Measurements from ENCODE around the gene STAM2. TPM values are rescaled to one million over a fixed set of nuclear protein-coding genes. Genes with fewer than 3 reads are reported as not detected.
"Not testable (repeated sequence)": the region's sequence is repeated elsewhere in the genome, so short reads cannot be mapped to it uniquely, and the experiment has no call there.

The STAM2 gene
- total and polyA plus RNA-seq, 3 experiments from 2014 or later, result 3.7 to 19.8 (median 19.6) TPM

DNA sequence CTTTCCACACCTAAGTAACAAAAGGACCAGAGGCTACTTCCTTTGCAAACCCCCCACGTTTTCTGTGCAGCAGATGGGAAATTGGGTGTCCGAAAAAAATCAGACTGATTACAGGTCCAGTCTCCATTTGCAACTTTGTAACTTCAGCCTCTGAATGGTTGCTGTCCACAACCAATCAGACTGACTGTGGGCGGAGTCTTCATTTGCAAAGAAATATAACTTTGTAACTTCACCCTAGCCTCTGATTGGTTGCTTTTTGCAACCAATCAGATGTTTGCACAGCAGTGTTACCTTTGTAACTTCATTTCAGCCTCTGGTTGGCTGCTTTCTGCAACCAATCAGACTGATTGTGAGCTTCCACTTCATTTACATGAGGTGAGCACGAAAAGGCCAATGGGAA, 48.9 kb downstream of the STAM2 start:
- Mint-ChIP-seq H3K4me1 (peaks cover 4 to 8% (median 5%) of the 10 kb centered on the region in 3 donors), H3K9me3 (no peaks in the 10 kb centered on the region), H3K27ac (no peak overlapping the region), H3K27me3 (no peaks in the 10 kb centered on the region), H3K4me3 (no peak overlapping the region), H3K36me3 (peaks cover 4 to 60% (median 11%) of the 10 kb centered on the region in 3 donors)
- no peak for DNase-seq
- Histone ChIP-seq H3K27ac (ENCODE audit: low read depth, low read length) (no peak overlapping the region), H3K36me3 (ENCODE audit: insufficient read depth, low read length) (peaks cover 5% of the 10 kb centered on the region), H3K4me1 (ENCODE audit: insufficient read depth, low read length) (no peaks in the 10 kb centered on the region), H3K27me3 (ENCODE audit: insufficient read depth, low read length, poor library complexity, severe bottlenecking) (no peaks in the 10 kb centered on the region), H3K9me3 (ENCODE audit: low read length) (no peaks in the 10 kb centered on the region), H3K4me3 (ENCODE audit: low read length) (no peak overlapping the region)
- ChIA-PET CTCF (no interaction called here), POLR2A (no interaction called here)

DNA sequence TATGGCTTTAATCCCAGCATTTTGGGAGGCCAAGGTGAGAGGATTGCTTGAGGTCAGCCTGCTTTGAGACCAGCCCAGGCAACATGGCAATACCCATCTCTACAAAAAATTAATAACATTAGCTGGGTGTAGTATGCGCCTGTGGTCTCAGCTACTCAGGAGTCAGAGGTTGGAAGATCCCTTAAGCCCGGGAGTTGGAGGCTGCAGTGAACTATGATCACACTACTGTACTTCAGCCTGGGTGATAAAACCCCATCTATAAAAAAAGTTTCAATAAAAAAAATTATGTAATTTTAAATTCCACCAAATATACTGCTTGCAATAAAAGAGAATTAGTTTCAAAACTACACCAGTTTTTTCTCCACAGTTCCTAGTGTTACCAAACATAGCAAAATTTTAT, 53.4 kb downstream of the STAM2 start:
- H3K9me3 ChIP-seq (ENCODE audit: low read length), result no peaks in the 10 kb centered on the region
- ChIA-PET CTCF (interaction anchor here (0.7 kb wide), 1 partner anchor 15 kb away, joined by 3 read pairs; no protein-coding TSS in a partner anchor), POLR2A (no interaction called here)
- H3K27ac ChIP-seq (ENCODE audit: low read depth, low read length), result no peak overlapping the region
- H3K4me3 Mint-ChIP-seq, result no peak overlapping the region
- DNase-seq, result no peak
- peaks cover 5% of the 10 kb centered on the region for H3K36me3 ChIP-seq (ENCODE audit: insufficient read depth, low read length)
- H3K27me3 Mint-ChIP-seq, result no peaks in the 10 kb centered on the region
- H3K4me1 ChIP-seq (ENCODE audit: insufficient read depth, low read length), result no peaks in the 10 kb centered on the region
- no peaks in the 10 kb centered on the region for H3K9me3 Mint-ChIP-seq
- H3K4me1 Mint-ChIP-seq, result peaks cover 2 to 3% (median 3%) of the 10 kb centered on the region in 3 donors
- no peak overlapping the region for H3K4me3 ChIP-seq (ENCODE audit: low read length)
- peaks cover 4 to 58% (median 12%) of the 10 kb centered on the region in 3 donors for H3K36me3 Mint-ChIP-seq
- no peaks in the 10 kb centered on the region for H3K27me3 ChIP-seq (ENCODE audit: insufficient read depth, low read length, poor library complexity, severe bottlenecking)
- H3K27ac Mint-ChIP-seq, result peak overlapping the region in 1 of 8 donors; percentile 50

DNA sequence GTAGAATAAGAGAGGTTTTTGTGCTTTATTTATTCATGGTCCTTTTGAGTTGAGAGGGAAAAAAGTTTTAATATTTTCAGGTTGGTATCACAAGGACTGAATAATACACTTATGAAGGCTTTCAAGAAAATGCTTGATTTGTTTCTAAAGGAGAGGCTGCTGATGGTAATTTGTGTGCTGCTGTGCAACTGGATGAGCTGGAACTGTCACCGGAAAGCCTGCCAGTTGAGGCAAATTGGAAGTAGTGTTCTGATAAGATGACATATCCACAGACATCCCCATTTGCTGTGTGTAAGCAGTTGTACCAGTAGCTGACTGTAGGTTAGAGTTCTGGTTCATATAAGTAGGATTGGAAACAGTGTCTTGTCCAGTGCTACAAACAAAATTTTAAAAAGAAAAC, 55.1 kb downstream of the STAM2 start:
- Histone ChIP-seq H3K27me3 (ENCODE audit: insufficient read depth, low read length, poor library complexity, severe bottlenecking) (no peaks in the 10 kb centered on the region), H3K4me1 (ENCODE audit: insufficient read depth, low read length) (no peaks in the 10 kb centered on the region), H3K27ac (ENCODE audit: low read depth, low read length) (no peak overlapping the region), H3K36me3 (ENCODE audit: insufficient read depth, low read length) (peaks cover 5% of the 10 kb centered on the region), H3K4me3 (ENCODE audit: low read length) (no peak overlapping the region), H3K9me3 (ENCODE audit: low read length) (no peaks in the 10 kb centered on the region)
- Mint-ChIP-seq H3K36me3 (peaks cover 2 to 54% (median 10%) of the 10 kb centered on the region in 3 donors), H3K4me3 (no peak overlapping the region), H3K4me1 (no peaks in the 10 kb centered on the region), H3K9me3 (no peaks in the 10 kb centered on the region), H3K27ac (no peak overlapping the region), H3K27me3 (no peaks in the 10 kb centered on the region)
- no peak for DNase-seq
- CTCF ChIA-PET, result no interaction called here
- POLR2A ChIA-PET, result no interaction called here

DNA sequence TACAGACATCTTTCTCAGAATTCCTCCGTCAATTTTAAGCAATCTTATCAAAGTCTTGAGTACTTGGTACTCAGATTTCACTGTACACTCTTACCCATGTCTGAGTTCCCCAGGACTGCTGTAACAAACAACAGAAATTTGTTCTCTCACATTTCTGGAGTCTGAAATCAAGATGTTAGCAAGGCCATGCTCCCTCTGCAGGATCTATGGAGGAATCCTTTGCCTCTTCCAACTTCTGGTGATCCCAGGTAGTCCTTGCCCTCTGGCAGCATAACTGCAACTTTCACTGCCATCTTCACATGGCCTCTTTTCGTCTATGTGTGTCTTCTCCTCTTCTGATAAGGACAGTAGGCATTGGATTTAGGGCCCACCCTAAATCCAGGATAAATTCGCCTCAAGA, 59.6 kb downstream of the STAM2 start:
- Mint-ChIP-seq H3K27ac (peak overlapping the region in 1 of 8 donors; percentile 10), H3K4me3 (no peak overlapping the region), H3K36me3 (peaks cover 0 to 20% (median 5%) of the 10 kb centered on the region in 3 donors), H3K9me3 (no peaks in the 10 kb centered on the region), H3K4me1 (no peaks in the 10 kb centered on the region), H3K27me3 (no peaks in the 10 kb centered on the region)
- Histone ChIP-seq H3K4me1 (ENCODE audit: insufficient read depth, low read length) (no peaks in the 10 kb centered on the region), H3K4me3 (ENCODE audit: low read length) (no peak overlapping the region), H3K36me3 (ENCODE audit: insufficient read depth, low read length) (no peaks in the 10 kb centered on the region), H3K27me3 (ENCODE audit: insufficient read depth, low read length, poor library complexity, severe bottlenecking) (no peaks in the 10 kb centered on the region), H3K9me3 (ENCODE audit: low read length) (no peaks in the 10 kb centered on the region), H3K27ac (ENCODE audit: low read depth, low read length) (no peak overlapping the region)
- ChIA-PET POLR2A (no interaction called here), CTCF (no interaction called here)
- DNase-seq, result no peak

DNA sequence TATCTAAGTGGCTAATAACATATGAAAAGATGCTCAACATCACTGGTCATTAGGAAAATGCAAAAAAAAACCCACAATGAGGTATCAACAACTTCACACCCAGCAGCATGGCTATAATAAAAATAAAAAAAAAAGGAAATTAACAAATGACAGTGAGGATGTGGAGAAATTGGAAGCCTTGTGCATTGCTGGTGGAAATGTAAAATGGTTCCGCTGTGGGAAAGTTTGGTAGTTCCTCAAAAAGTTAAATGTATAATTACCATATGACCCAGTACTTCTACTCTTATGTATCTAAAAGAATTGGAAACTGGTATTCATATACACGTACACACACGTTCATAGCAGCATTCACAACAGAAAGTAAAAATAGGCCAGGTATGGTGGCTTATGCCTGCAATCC, 61.2 kb downstream of the STAM2 start:
- H3K27ac Mint-ChIP-seq, result no peak overlapping the region
- H3K27me3 ChIP-seq (ENCODE audit: insufficient read depth, low read length, poor library complexity, severe bottlenecking), result no peaks in the 10 kb centered on the region

DNA sequence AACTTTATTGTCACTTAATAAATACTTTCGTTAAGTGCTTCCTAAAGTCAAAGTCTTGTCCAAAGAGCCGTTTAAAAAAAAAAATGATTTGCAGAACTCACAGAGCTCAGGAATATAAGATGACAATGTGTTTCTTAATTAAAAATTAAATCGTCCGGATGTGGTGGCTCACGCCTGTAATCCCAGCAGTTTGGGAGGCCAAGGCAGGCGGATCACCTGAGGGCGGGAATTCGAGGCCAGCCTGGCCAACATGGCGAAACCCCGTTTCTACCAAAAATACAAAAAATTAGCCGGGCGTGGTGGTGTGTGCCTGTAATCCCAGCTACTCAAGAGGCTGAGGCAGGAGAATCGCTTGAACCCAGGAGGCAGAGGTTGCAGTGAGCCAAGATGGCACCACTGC, 68.4 kb downstream of the STAM2 start:
- H3K27me3 Mint-ChIP-seq; POLR2A ChIA-PET; H3K36me3 Mint-ChIP-seq; H3K4me3 ChIP-seq (ENCODE audit: low read length); H3K4me3 Mint-ChIP-seq; H3K9me3 Mint-ChIP-seq; DNase-seq; H3K27ac Mint-ChIP-seq; H3K36me3 ChIP-seq (ENCODE audit: insufficient read depth, low read length); H3K27ac ChIP-seq (ENCODE audit: low read depth, low read length); H3K4me1 ChIP-seq (ENCODE audit: insufficient read depth, low read length); H3K9me3 ChIP-seq (ENCODE audit: low read length); H3K4me1 Mint-ChIP-seq; H3K27me3 ChIP-seq (ENCODE audit: insufficient read depth, low read length, poor library complexity, severe bottlenecking): not testable (repeated sequence)
- CTCF ChIA-PET, result interaction anchor here (0.7 kb wide), 1 partner anchor 14 kb away, joined by 3 read pairs; no protein-coding TSS in a partner anchor

More for the DNA sequence above, 61.2 kb downstream of the STAM2 start:
- Mint-ChIP-seq H3K4me3 (no peak overlapping the region), H3K4me1 (no peaks in the 10 kb centered on the region), H3K9me3 (no peaks in the 10 kb centered on the region), H3K36me3 (peaks cover 0 to 7% (median 5%) of the 10 kb centered on the region in 3 donors), H3K27me3 (peaks cover 0 to 2% of the 10 kb centered on the region in 2 donors)
- Histone ChIP-seq H3K4me1 (ENCODE audit: insufficient read depth, low read length) (no peaks in the 10 kb centered on the region), H3K36me3 (ENCODE audit: insufficient read depth, low read length) (no peaks in the 10 kb centered on the region), H3K4me3 (ENCODE audit: low read length) (no peak overlapping the region), H3K27ac (ENCODE audit: low read depth, low read length) (no peak overlapping the region), H3K9me3 (ENCODE audit: low read length) (no peaks in the 10 kb centered on the region)
- DNase-seq, result no peak
- ChIA-PET CTCF (no interaction called here), POLR2A (no interaction called here)

DNA sequence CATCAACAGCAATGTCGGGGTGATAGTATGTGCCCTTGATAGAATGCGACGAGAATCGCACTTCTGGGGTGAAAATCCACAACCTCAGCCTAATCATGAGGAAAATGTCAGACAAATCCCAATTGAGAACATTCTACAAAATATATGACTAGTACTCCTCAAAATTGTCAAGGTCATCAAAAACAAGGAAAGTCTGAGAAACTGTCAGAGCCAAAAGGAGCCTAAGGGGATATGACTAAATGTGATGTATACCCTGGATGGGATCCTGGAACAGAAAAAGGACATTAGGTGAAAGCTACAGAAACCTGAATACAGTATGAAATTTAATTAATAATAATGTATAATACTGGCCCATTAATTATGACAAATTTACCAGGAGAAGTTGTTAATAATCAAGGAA, 69.1 kb downstream of the STAM2 start:
- H3K4me3 ChIP-seq (ENCODE audit: low read length), result no peak overlapping the region
- peaks cover 1% of the 10 kb centered on the region for H3K27me3 ChIP-seq (ENCODE audit: insufficient read depth, low read length, poor library complexity, severe bottlenecking)
- H3K4me3 Mint-ChIP-seq, result no peak overlapping the region

DNA sequence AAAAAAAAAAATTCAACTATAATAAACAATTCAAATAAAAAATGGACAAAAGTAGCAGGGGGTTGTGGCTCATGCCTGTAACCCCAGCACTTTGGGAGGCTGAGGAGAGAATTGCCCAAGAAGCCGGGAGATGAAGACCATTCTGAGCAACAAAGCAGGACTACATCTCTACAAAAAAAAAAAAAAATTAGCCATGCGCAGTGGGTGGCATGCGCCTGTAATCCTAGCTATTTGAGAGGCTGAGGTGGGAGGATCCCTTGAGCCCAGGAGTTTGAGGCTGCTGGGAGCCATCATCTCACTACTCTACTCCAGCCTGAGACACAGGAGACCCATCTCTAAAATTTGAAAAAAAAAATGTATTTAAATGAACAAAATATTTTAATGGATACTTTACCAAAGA, 72.3 kb downstream of the STAM2 start:
- no peak for DNase-seq
- Mint-ChIP-seq H3K27me3 (peaks cover 28 to 34% of the 10 kb centered on the region in 2 donors), H3K9me3 (no peaks in the 10 kb centered on the region), H3K27ac (no peak overlapping the region), H3K4me3 (no peak overlapping the region), H3K4me1 (peaks cover 6 to 13% (median 7%) of the 10 kb centered on the region in 3 donors), H3K36me3 (peaks cover 0 to 2% (median 0%) of the 10 kb centered on the region in 3 donors)
- ChIA-PET POLR2A (no interaction called here), CTCF (no interaction called here)
- H3K9me3 ChIP-seq (ENCODE audit: low read length), result no peaks in the 10 kb centered on the region
- H3K27me3 ChIP-seq (ENCODE audit: insufficient read depth, low read length, poor library complexity, severe bottlenecking), result peaks cover 28% of the 10 kb centered on the region
- H3K36me3 ChIP-seq (ENCODE audit: insufficient read depth, low read length), result no peaks in the 10 kb centered on the region
- H3K27ac ChIP-seq (ENCODE audit: low read depth, low read length), result no peak overlapping the region
- H3K4me1 ChIP-seq (ENCODE audit: insufficient read depth, low read length), result peaks cover 7% of the 10 kb centered on the region
- H3K4me3 ChIP-seq (ENCODE audit: low read length), result no peak overlapping the region

More for the DNA sequence above, 69.1 kb downstream of the STAM2 start:
- ChIA-PET POLR2A (no interaction called here), CTCF (interaction anchor here (0.7 kb wide), 1 partner anchor 15 kb away, joined by 3 read pairs; no protein-coding TSS in a partner anchor)
- no peak for DNase-seq
- Mint-ChIP-seq H3K36me3 (no peaks in the 10 kb centered on the region), H3K9me3 (no peaks in the 10 kb centered on the region), H3K27me3 (peaks cover 9 to 15% of the 10 kb centered on the region in 2 donors), H3K27ac (no peak overlapping the region), H3K4me1 (no peaks in the 10 kb centered on the region)
- Histone ChIP-seq H3K4me1 (ENCODE audit: insufficient read depth, low read length) (no peaks in the 10 kb centered on the region), H3K9me3 (ENCODE audit: low read length) (no peaks in the 10 kb centered on the region), H3K27ac (ENCODE audit: low read depth, low read length) (no peak overlapping the region), H3K36me3 (ENCODE audit: insufficient read depth, low read length) (no peaks in the 10 kb centered on the region)

DNA sequence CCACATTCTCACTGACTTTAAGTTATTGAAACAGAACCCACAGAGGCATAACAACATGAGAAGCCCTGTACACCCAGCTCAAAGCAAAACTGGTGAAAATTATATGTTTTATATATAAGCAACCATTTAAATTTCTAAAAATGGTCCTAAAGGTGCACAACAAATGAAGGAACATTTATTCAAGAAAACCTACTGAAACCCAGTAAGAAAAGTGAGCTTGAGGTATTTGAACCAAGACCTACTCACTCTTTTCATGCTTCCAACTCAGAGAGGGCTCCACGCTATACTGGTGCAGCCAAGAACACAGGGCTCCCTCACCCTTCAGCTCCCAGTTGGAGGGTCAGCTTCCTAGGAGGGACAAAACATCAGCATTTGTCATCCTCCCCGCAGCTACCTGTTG, 74.6 kb downstream of the STAM2 start:
- Histone ChIP-seq H3K4me1 (ENCODE audit: insufficient read depth, low read length) (peaks cover 12% of the 10 kb centered on the region), H3K27me3 (ENCODE audit: insufficient read depth, low read length, poor library complexity, severe bottlenecking) (peaks cover 28% of the 10 kb centered on the region), H3K36me3 (ENCODE audit: insufficient read depth, low read length) (no peaks in the 10 kb centered on the region), H3K9me3 (ENCODE audit: low read length) (no peaks in the 10 kb centered on the region), H3K27ac (ENCODE audit: low read depth, low read length) (no peak overlapping the region), H3K4me3 (ENCODE audit: low read length) (no peak overlapping the region)
- POLR2A ChIA-PET, result no interaction called here
- Mint-ChIP-seq H3K27me3 (peaks cover 40 to 52% of the 10 kb centered on the region in 2 donors), H3K4me3 (no peak overlapping the region), H3K9me3 (no peaks in the 10 kb centered on the region), H3K27ac (no peak overlapping the region), H3K36me3 (peaks cover 0 to 2% (median 0%) of the 10 kb centered on the region in 3 donors), H3K4me1 (peaks cover 16 to 25% (median 19%) of the 10 kb centered on the region in 3 donors)
- CTCF ChIA-PET, result no interaction called here
- DNase-seq, result no peak

Data from CD8-positive, alpha-beta memory T cell (primary cell).